Mesenchymal stem cell (in vitro differentiated cells and primary cell): ENCODE measurements around the gene PGC.

Source experiments
- DNase-seq: peaks from one replicate; pipeline ENCODE4 v3.0.0-alpha.2; 2013
- H2AFZ ChIP-seq: one replicate; pipeline ENCODE4 v1.6.1; 2013; ENCODE audit warnings: low read depth, mild to moderate bottlenecking, control low read depth, inconsistent platforms, low read length, moderate library complexity
- H2AK5ac ChIP-seq: 2 replicates; pipeline ENCODE4 v1.6.1; 2013; ENCODE audit warnings: low read length, moderate library complexity, mild to moderate bottlenecking, inconsistent platforms; ENCODE audit not compliant: severe bottlenecking
- H2BK120ac ChIP-seq: one replicate; pipeline ENCODE4 v1.6.1; 2013; ENCODE audit warnings: low read depth, mild to moderate bottlenecking, inconsistent platforms, low read length, moderate library complexity
- H2BK12ac ChIP-seq, 2 experiments: one replicate each; pipeline ENCODE4 v1.6.1; 2013; ENCODE audit warnings: inconsistent platforms in 2 of 2, low read length in 2 of 2, mild to moderate bottlenecking in 2 of 2, moderate library complexity in 2 of 2, control low read depth in 1 of 2
- H2BK15ac ChIP-seq: one replicate; pipeline ENCODE4 v1.6.1; 2013; ENCODE audit warnings: mild to moderate bottlenecking, low read depth, inconsistent platforms; ENCODE audit not compliant: poor library complexity, severe bottlenecking
- H2BK5ac ChIP-seq: 2 replicates; pipeline ENCODE4 v1.6.1; 2013; ENCODE audit warnings: low read depth, mild to moderate bottlenecking, low read length, control low read depth, inconsistent platforms; ENCODE audit not compliant: poor library complexity, severe bottlenecking
- H3K14ac ChIP-seq, 2 experiments: one replicate each; pipeline ENCODE4 v1.6.1; 2013; ENCODE audit warnings: inconsistent platforms in 2 of 2, low read length in 2 of 2, control low read depth in 1 of 2, mild to moderate bottlenecking in 1 of 2, moderate library complexity in 1 of 2
- H3K18ac ChIP-seq, 2 experiments: one replicate each; pipeline ENCODE4 v1.6.1; 2013; ENCODE audit warnings: inconsistent platforms in 2 of 2, low read length in 2 of 2, control low read depth in 1 of 2, low read depth in 1 of 2, mild to moderate bottlenecking in 1 of 2
- H3K23ac ChIP-seq, 2 experiments: one replicate each; pipeline ENCODE4 v1.6.1; 2013; ENCODE audit warnings: inconsistent platforms in 2 of 2, low read length in 2 of 2, mild to moderate bottlenecking in 2 of 2, moderate library complexity in 2 of 2, control low read depth in 1 of 2
- H3K27ac ChIP-seq: 2 replicates; pipeline ENCODE4 v1.5.1; 2013; ENCODE audit warnings: mild to moderate bottlenecking, moderate library complexity, low read length, control low read depth, inconsistent platforms; ENCODE audit not compliant: poor library complexity, severe bottlenecking
- H3K27me3 ChIP-seq, 2 experiments: 2 replicates each; pipeline versions ENCODE4 v1.6.1 to v1.7.0; 2013; ENCODE audit warnings: low read length in 2 of 2, mild to moderate bottlenecking in 2 of 2, moderate library complexity in 2 of 2, control low read depth in 1 of 2, inconsistent platforms in 1 of 2; ENCODE audit not compliant: control insufficient read depth in 1 of 2, insufficient read depth in 1 of 2
- H3K36me3 ChIP-seq, 2 experiments: 2 replicates each; pipeline versions ENCODE4 v1.6.1 to v1.7.0; 2013; ENCODE audit warnings: low read length in 2 of 2, control low read depth in 1 of 2, inconsistent platforms in 1 of 2, low read depth in 1 of 2, mild to moderate bottlenecking in 1 of 2; ENCODE audit not compliant: insufficient read depth in 2 of 2, control insufficient read depth in 1 of 2
- H3K4ac ChIP-seq, 2 experiments: one replicate each; pipeline ENCODE4 v1.6.1; 2013; ENCODE audit warnings: inconsistent platforms in 2 of 2, low read length in 2 of 2, mild to moderate bottlenecking in 2 of 2, moderate library complexity in 2 of 2, control low read depth in 1 of 2, low read depth in 1 of 2
- H3K4me1 ChIP-seq: 2 replicates; pipeline ENCODE4 v1.6.1; 2013; ENCODE audit warnings: low read depth, low read length, control low read depth; ENCODE audit not compliant: control insufficient read depth, insufficient read depth
- H3K4me2 ChIP-seq: 2 replicates; pipeline ENCODE4 v1.6.1; 2013; ENCODE audit warnings: low read length, mild to moderate bottlenecking, inconsistent platforms; ENCODE audit not compliant: poor library complexity, severe bottlenecking
- H3K4me3 ChIP-seq, 2 experiments: 2 replicates each; pipeline versions ENCODE4 v1.5.1 to v1.7.0; 2013; ENCODE audit warnings: low read length in 2 of 2, mild to moderate bottlenecking in 2 of 2, control low read depth in 1 of 2, low read depth in 1 of 2; ENCODE audit not compliant: insufficient read depth in 1 of 2
- H3K79me1 ChIP-seq: replicated peaks from 2 replicates; pipeline ENCODE4 v1.6.1; 2013; ENCODE audit warnings: mild to moderate bottlenecking, control low read depth, low read length, inconsistent platforms; ENCODE audit not compliant: poor library complexity, severe bottlenecking
- H3K9ac ChIP-seq: 2 replicates; pipeline ENCODE4 v1.7.0; 2013; ENCODE audit warnings: mild to moderate bottlenecking, low read length, moderate library complexity
- H3K9me3 ChIP-seq: 2 replicates; pipeline ENCODE4 v1.7.0; 2013; ENCODE audit warnings: mild to moderate bottlenecking, low read length; ENCODE audit not compliant: control insufficient read depth
- H4K8ac ChIP-seq: one replicate; pipeline ENCODE4 v1.6.1; 2013; ENCODE audit warnings: inconsistent platforms, mild to moderate bottlenecking, low read length, moderate library complexity
- H4K91ac ChIP-seq: one replicate; pipeline ENCODE4 v1.6.1; 2013; ENCODE audit warnings: mild to moderate bottlenecking, low read length, inconsistent platforms
- WGBS: methylation state at CpG from one replicate; pipeline ENCODE4 v1.1.7; 2013; ENCODE audit warnings: mixed read lengths; 5-methylcytosine and 5-hydroxymethylcytosine counted together

The PGC gene

GRCh38 chr6:41709375-41709774 is 37.8 kb downstream of the PGC start:
- no peak overlapping the region for H4K91ac ChIP-seq
- H2BK5ac ChIP-seq: no peak overlapping the region
- H3K18ac ChIP-seq: no peak overlapping the region
- H3K27me3 ChIP-seq: no peaks in the 10 kb centered on the region
- H2BK12ac ChIP-seq: no peak overlapping the region
- H3K9ac ChIP-seq: no peak overlapping the region
- 73% methylated on average over 2 of the region's 2 CpGs for WGBS
- no peak overlapping the region for H3K4ac ChIP-seq
- H3K9me3 ChIP-seq: no peaks in the 10 kb centered on the region
- H3K23ac ChIP-seq: no peak overlapping the region
- no peak overlapping the region for H3K27ac ChIP-seq
- H3K14ac ChIP-seq: no peak overlapping the region
- no peak overlapping the region for H2AK5ac ChIP-seq
- H2BK15ac ChIP-seq: no peak overlapping the region
- H3K4me3 ChIP-seq: no peak overlapping the region
- H3K4me2 ChIP-seq: no peak overlapping the region
- H2BK120ac ChIP-seq: no peak overlapping the region
- no peak overlapping the region for H2AFZ ChIP-seq
- no peak overlapping the region for H4K8ac ChIP-seq
- peaks cover 59% of the 10 kb centered on the region for H3K4me1 ChIP-seq
- H3K79me1 ChIP-seq: peaks cover 41% of the 10 kb centered on the region
- no peak for DNase-seq
- peaks cover 0 to 8% of the 10 kb centered on the region in 2 experiments for H3K36me3 ChIP-seq

GRCh38 chr6:41708856-41709255 is 38.3 kb downstream of the PGC start:
- Histone ChIP-seq H3K4ac (no peak overlapping the region), H3K27ac (no peak overlapping the region), H2BK15ac (no peak overlapping the region), H3K4me3 (no peak overlapping the region), H2BK5ac (no peak overlapping the region), H3K23ac (no peak overlapping the region), H3K4me1 (peaks cover 62% of the 10 kb centered on the region), H3K9ac (no peak overlapping the region), H3K4me2 (no peak overlapping the region), H2BK12ac (no peak overlapping the region), H3K79me1 (peaks cover 46% of the 10 kb centered on the region), H3K36me3 (peaks cover 0 to 10% of the 10 kb centered on the region in 2 experiments), H2AK5ac (no peak overlapping the region), H3K9me3 (no peaks in the 10 kb centered on the region), H4K91ac (no peak overlapping the region), H3K14ac (no peak overlapping the region), H4K8ac (no peak overlapping the region), H3K27me3 (no peaks in the 10 kb centered on the region), H2BK120ac (no peak overlapping the region), H3K18ac (no peak overlapping the region), H2AFZ (no peak overlapping the region)
- 88% methylated on average over 3 of the region's 3 CpGs for WGBS
- DNase-seq: no peak

GRCh38 chr6:41707565-41708200 is 39.5 kb downstream of the PGC start:
- H3K14ac ChIP-seq: no peak overlapping the region
- no peak overlapping the region for H2AFZ ChIP-seq
- H3K4me3 ChIP-seq: no peak overlapping the region
- H3K36me3 ChIP-seq: peaks cover 0 to 21% of the 10 kb centered on the region in 2 experiments
- peaks cover 60% of the 10 kb centered on the region for H3K4me1 ChIP-seq
- H2BK5ac ChIP-seq: no peak overlapping the region
- H3K9ac ChIP-seq: no peak overlapping the region
- 84% methylated on average over 9 of the region's 14 CpGs for WGBS
- no peak overlapping the region for H4K91ac ChIP-seq
- H3K9me3 ChIP-seq: no peaks in the 10 kb centered on the region
- H3K79me1 ChIP-seq: peaks cover 55% of the 10 kb centered on the region
- H3K23ac ChIP-seq: no peak overlapping the region
- DNase-seq: no peak
- no peaks in the 10 kb centered on the region for H3K27me3 ChIP-seq
- H2BK12ac ChIP-seq: no peak overlapping the region
- H3K27ac ChIP-seq: no peak overlapping the region
- H2AK5ac ChIP-seq: peak overlapping the region; percentile 29
- H3K18ac ChIP-seq: no peak overlapping the region
- no peak overlapping the region for H3K4me2 ChIP-seq
- no peak overlapping the region for H2BK15ac ChIP-seq
- no peak overlapping the region for H2BK120ac ChIP-seq
- no peak overlapping the region for H3K4ac ChIP-seq
- H4K8ac ChIP-seq: no peak overlapping the region

DNA sequence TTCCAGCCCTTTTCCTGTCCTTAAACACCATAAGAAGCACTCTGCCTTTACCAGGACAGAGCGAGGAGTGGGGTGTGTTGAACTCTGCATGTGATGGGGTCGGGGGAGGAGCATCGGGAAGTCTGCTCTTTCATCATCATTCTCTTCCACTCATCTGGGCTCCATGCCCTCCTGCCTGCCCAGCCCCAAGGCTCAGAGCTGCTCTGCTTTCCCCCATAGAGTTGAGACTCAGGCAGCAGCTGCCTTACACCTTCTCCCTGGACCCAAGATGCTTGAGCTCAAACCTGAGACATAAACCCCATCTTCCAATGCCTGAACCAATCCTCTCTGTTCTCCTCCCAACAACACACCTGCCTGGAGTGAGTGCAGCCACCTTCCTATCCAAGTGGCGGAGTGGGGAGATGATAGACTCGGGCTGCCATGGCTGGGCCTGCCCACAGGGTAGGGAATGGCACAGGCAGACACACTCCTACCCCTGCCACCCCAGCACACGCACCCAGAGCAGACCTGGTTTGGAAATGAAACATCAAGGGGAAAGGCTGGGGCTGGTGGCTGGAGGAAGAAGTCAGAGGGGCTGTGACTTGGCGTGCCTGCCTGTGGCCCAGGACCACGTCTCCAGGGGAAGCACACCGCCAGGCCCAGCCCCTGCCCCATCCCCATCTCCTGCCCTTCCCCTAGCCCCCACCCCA is 40.2 kb downstream of the PGC start:
- peak overlapping the region in 1 of 2 experiments; percentile 37 for H3K18ac ChIP-seq
- no peak overlapping the region for H4K8ac ChIP-seq
- H4K91ac ChIP-seq: no peak overlapping the region
- no peak overlapping the region for H3K14ac ChIP-seq
- no peak overlapping the region for H3K4me3 ChIP-seq
- 76% methylated on average over 5 of the region's 9 CpGs for WGBS
- H2AFZ ChIP-seq: no peak overlapping the region
- H2BK5ac ChIP-seq: peak overlapping the region; percentile 25
- H2BK120ac ChIP-seq: no peak overlapping the region
- H3K27ac ChIP-seq: peak overlapping the region; percentile 69
- no peak overlapping the region for H3K4ac ChIP-seq
- DNase-seq: peak; percentile 62
- peaks cover 0 to 25% of the 10 kb centered on the region in 2 experiments for H3K36me3 ChIP-seq
- no peaks in the 10 kb centered on the region for H3K27me3 ChIP-seq
- peaks cover 64% of the 10 kb centered on the region for H3K4me1 ChIP-seq
- peaks cover 57% of the 10 kb centered on the region for H3K79me1 ChIP-seq
- H3K9ac ChIP-seq: no peak overlapping the region
- H2BK12ac ChIP-seq: no peak overlapping the region
- H2BK15ac ChIP-seq: no peak overlapping the region
- H3K9me3 ChIP-seq: no peaks in the 10 kb centered on the region
- no peak overlapping the region for H3K4me2 ChIP-seq
- H2AK5ac ChIP-seq: peak overlapping the region; percentile 2
- H3K23ac ChIP-seq: no peak overlapping the region
